HTR-8/SVneo (cell line): ENCODE results near the gene COPS2.
"Not testable (repeated sequence)": the region's sequence is repeated elsewhere in the genome, so short reads cannot be mapped to it uniquely, and the experiment has no call there.

Experiments
- DNase-seq: peaks from one replicate; pipeline ENCODE4 v3.0.0; 2011; ENCODE audit warnings: low spot score, mixed read lengths; ENCODE audit not compliant: insufficient read length
- FAIRE-seq: peaks from 2 replicates; lab custom pipeline; 2011; peaks lifted over from hg19 to GRCh38; lab: Jason Lieb, UNC

COPS2 gene

GRCh38 chr15:49116108-49116857 is 39.1 kb downstream of the COPS2 start:
- no peak for FAIRE-seq
- DNase-seq: no peak

- DNase-seq (no peak), FAIRE-seq (no peak)
Observed at GRCh38 chr15:49115062-49115461, 40.3 kb downstream of the COPS2 start.

GRCh38 chr15:49110158-49110944 is 45.0 kb downstream of the COPS2 start:
- FAIRE-seq (no peak), DNase-seq (no peak)

- FAIRE-seq (no peak), DNase-seq (no peak)
Observed at GRCh38 chr15:49103002-49103401, 52.4 kb downstream of the COPS2 start.

GRCh38 chr15:49101536-49101935 is 53.9 kb downstream of the COPS2 start:
- DNase-seq: no peak
- no peak for FAIRE-seq

GRCh38 chr15:49096090-49096750 is 59.2 kb downstream of the COPS2 start:
- no peak for DNase-seq

GRCh38 chr15:49094923-49095322 is 60.5 kb downstream of the COPS2 start:
- DNase-seq (no peak), FAIRE-seq (no peak)

More at GRCh38 chr15:49096090-49096750, 59.2 kb downstream of the COPS2 start:
- no peak for FAIRE-seq

- no peak for DNase-seq
- no peak for FAIRE-seq
Observed at GRCh38 chr15:49093252-49094105, 61.9 kb downstream of the COPS2 start.

- DNase-seq: no peak
- FAIRE-seq: no peak
Observed at GRCh38 chr15:49088996-49089395, 66.4 kb downstream of the COPS2 start.

GRCh38 chr15:49085696-49086459 is 69.5 kb downstream of the COPS2 start:
- DNase-seq (no peak), FAIRE-seq (no peak)

- no peak for DNase-seq
- FAIRE-seq: no peak
Observed at GRCh38 chr15:49084285-49084570, 71.2 kb downstream of the COPS2 start.

- DNase-seq (no peak), FAIRE-seq (no peak)
Observed at GRCh38 chr15:49083401-49084284, 71.8 kb downstream of the COPS2 start.

- DNase-seq (no peak), FAIRE-seq (no peak)
Observed at GRCh38 chr15:49082960-49083359, 72.4 kb downstream of the COPS2 start.

GRCh38 chr15:49079340-49080039 is 75.9 kb downstream of the COPS2 start:
- DNase-seq (no peak), FAIRE-seq (no peak)

GRCh38 chr15:49075881-49076280 is 79.5 kb downstream of the COPS2 start:
- DNase-seq (no peak), FAIRE-seq (no peak)

- DNase-seq, FAIRE-seq: not testable (repeated sequence)
Observed at GRCh38 chr15:49074589-49075287, 80.7 kb downstream of the COPS2 start.
